Inflammatory macrophage treated with lipopolysaccharide for 1 hour (primary cell): ENCODE results near the gene C11orf98.
"Not testable (repeated sequence)": the region's sequence is repeated elsewhere in the genome, so short reads cannot be mapped to it uniquely, and the experiment has no call there.

Experiments
- DNase-seq, 2 donors: peaks; one replicate each; pipeline ENCODE4 v3.0.0-alpha.2; 2020 to 2022

C11orf98 gene

DNA sequence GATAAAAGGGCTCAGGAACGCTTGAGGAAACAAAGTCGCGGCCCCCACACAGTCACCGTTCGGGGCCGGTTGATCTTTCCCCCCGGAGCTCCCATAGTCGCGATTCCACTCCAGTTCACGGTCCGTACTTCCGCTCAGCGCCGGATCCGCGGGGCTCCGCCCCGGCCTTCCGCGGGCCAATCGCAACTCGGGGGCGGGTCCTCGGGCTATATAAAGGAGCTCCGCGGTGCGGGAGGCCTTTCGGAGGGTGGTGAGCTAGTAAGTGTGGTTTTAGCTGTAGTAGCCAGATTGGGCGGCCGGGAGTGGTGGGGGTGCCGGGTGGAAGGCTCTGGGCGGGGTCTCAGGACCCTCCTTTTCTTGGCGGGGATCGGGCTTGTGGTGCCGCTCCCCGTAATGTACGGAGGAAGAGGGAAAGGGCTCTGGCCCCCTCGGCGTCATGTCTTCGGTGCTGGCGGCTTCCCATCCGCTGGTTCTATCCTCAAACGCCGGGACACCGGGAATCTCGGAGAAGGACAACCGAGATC, at the start of gene C11orf98, which contains the start of gene CSKMT:
C11orf98 (minus strand) TSS at position 136 of the 524 bp plus-strand sequence; CDS start at position 95, 41 bp downstream.
CSKMT (plus strand) TSS at position 238 of the 524 bp plus-strand sequence. CDS start 568 bp downstream, outside the sequence.
- DNase-seq = peak; percentile 86 to 98

DNA sequence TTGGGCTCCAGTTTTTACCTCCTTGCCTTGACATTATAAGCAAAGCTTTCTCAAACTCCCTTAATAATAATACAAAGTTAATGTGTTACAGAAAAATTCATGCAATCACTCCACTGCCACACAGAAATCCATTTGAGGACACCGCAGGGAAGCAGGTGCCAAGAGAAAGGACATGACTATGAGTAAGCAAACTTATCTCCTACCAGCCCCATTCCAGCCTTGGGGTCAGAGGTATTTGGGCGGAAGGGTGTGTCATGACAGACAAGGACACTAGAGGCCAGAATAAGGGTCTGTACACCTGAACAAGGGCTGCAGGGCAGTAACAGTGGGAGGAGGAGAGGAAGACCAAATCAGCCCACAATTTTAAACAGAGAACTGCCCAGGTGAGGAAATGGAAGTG, 48.3 kb upstream of the C11orf98 start:
- DNase-seq = no peak

DNA sequence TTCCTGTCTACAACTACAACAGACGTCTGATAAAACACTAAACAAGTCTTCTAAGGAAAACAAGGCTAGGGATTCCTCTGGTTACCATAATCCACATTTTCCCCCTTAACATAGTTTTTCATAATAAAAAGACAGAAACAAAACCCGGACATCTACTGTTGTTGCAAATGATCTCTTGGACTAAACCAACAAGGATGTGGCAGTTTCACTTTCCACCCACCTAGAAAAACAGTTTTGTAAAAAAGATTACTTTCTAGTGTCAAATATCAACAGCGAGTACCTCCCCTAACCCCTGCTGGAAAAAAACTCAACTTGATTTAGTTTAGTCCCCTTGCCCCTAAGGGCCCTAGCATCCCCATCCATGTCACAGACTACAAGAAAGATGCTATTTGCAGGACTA, 47.9 kb upstream of the C11orf98 start:
- no peak for DNase-seq

DNA sequence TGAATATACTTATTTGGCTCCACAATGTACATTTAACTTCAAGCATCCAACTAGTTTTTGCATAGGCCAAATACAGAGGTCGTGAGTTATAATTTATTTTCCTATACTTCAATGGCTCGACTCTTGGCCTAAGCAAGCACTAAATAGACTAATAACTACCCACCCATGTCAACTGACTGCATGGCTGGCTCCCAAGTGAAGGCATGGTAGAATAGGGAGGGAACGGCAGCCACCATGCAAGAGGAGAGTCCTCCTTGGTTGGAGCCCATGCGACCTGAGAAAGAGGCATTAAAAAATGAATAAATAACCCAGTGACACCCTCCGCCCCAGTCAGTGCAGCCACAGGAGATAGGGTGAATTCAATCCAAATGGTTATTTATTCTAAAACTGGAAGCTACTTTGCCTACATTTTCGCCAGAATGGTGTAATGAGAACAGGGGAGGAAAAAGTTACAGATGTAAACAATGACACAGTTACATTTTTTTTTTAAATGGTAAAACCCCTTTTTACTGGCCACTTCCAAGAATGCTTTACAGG, 47.3 kb upstream of the C11orf98 start:
- DNase-seq = no peak

DNA sequence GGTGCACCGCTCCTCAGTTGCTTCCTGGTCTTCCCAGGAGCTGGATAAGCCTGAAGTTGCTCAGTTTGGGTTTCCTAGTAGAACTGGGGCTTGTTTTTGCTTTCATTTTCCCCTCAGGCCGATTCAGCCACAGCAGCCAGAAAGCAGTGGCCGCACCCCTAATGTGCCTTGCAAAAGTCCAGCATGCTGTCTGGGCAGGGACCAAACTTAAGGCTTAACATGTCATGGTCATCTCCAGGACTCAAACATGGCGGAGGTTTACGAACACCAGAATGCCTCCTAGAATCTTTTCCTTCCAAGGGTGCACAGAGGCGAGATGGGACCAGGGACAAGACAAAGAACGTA, 45.0 kb upstream of the C11orf98 start:
- DNase-seq = peak; percentile 49 to 51

DNA sequence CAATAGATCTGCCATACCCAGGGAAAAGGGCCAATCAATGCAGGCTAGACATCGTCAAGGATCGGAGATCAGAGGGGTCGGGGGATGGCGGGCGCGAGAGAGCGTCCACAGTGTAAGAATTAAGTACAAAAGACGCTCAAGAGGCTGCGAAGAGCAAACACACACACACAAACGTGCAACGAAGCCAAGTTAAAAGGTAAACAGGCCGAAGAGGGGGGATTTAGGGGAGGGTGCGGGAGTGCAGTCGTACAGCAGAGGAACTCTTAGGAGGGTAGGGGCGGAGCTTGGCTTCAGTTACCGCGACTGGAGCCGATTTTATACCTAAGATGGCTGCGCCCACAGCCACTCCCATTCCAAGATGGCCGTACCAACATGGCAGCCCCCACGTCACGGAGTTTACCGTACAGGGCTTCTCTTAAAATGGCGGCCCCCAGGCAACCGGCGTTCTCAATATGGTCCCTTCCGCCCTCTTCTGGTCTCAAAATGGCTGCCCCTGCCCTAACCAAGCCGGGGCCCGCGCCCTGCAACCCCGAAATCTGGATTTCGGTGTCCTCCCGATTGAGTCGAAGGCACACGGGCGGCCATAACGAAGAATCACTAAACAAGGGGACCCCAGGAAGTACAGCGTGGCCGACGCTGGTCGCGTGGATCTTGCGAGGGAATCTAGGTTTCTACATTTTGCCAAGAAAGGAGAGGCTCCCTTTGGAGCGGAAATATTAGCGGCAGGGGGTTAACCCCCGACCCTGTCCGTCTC, 44.4 kb upstream of the C11orf98 start:
- peak; percentile 97 to 99 for DNase-seq

DNA sequence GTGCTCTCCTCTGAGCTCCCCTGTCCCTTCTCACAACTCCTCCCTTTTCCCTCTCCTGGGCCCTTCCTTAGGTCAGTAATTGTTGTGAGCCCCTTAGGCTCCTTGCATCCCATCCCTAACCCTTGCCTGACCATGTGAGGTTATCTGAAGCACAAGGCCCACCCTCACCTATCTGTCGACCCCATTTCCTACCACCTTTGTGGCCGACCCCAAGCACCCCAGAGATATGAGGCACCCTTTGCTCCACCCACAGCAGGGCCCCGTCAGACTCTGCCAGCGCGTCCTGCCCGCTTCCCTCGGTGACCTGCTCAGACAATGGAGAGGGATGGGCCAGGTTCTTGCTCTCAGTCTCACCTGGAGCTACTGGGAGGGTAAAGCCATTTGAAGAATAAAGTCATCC, 43.8 kb upstream of the C11orf98 start:
- DNase-seq = no peak

DNA sequence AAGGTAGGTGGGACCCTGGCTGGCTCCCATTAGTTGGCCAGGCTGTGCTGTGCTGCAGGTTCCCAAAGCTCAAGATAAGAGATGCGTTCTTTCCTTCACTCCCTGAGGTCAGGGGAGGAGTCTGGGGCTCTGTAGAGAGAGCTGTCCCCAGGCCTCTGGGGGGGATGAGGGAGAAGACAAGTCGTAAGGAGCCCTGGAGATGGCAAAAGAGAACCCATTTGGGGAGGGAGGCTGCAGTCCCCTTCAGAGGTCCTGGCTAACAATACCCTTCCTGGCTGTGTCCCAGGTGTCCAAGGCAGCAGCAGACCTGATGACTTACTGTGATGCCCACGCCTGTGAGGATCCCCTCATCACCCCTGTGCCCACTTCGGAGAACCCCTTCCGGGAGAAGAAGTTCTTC, 43.4 kb upstream of the C11orf98 start:
- no peak for DNase-seq

DNA sequence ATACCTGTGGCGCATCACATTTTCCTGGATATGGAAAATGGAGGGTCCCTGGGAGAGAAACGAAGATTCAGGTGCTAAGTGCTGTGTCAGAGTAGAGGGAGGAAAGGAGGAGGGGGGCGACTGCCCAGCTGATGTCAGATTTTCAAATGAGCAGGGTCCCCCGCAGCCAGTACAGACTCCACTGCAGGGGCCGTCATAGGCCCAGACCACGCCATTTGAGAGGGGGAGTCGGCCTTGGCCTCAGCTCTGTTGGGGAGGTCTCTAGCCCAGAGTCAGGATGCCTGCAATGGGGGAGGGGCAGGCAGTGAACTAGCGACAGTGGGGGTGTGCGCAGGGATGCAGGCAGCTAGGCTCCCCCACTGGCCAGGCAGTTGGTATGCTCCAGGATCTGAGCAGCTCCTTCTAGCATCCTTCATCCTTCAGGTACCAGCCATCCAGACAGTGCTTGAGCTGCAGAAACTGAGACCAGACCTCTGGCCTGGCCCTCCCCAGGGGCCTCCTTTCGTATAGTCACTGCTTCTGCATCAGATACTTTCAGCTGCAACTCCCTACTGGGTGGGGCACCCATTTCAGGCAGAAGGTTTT, 42.4 kb upstream of the C11orf98 start, which contains the start of the genes BSCL2 and GNG3:
BSCL2 (minus strand) TSS at position 148 of the 585 bp plus-strand sequence. CDS start 229 bp downstream, outside the sequence.
GNG3 (plus strand) TSS at position 400 of the 585 bp plus-strand sequence. CDS start 620 bp downstream, outside the sequence.
- DNase-seq = no peak

DNA sequence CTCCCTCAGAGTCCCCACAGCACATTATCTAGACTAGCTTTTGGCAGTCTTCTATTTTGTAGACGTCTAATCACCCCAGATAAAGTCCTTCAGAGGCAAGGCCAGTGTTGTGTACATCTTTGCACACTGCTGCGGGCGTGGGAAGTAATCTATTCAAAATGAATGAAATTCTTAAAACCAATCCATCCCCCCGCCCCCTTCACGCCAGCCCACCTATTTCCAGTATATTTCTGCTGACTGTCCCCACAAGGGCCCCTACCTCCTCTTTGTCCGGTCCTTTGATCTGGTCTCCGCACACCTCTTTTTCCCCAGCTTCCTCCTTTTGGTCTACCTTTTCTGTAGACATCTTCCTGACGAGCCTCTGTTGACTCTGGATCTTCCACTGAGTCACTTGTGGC, 41.8 kb upstream of the C11orf98 start:
- no peak for DNase-seq

DNA sequence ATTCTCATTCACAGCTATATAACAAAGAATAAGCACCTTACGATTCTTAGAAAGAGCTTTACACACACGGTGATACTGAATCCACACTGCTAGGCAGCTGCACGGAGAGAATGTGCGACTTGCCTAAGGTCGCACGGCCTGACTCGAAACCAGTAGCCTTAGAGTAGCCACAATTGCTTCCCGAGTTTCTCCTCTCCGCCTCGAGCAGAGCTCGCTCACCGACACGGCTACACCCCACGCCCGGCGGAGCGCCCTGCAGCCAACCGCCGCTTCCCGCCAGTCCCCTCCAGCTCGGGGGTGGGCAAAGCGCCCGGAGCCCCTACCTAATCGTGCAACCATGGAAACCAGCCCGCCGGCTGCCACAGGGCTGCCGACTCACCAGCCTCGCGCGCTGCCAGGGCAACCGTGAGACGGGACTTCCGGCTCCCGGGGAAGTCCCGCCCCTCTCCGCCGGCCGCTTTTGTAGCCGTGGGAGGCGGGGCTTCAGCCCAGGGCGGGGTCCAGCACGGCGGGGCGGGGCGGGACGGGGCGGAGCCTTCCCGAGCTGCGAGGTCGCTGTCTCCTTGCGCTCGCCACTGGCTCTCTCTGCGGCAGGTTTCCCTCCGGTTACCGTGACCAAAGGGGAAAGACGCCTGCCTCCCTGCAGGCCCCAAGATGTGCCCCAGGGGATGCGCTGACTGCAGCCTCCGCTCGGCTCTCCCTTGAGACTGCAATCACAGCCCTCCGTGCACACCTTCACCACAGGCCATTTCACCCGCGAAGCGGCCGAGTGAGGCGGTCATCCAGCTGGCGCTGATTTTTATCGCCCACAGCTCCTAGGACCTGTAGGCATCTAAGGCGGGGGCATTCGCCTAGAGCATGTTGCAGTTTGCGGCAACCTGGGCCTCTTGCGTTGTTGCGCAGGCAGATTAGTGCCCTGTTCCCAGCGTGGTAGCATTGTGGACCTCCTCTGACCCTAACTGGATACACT, 41.2 kb upstream of the C11orf98 start:
- peak; percentile 88 to 97 for DNase-seq

DNA sequence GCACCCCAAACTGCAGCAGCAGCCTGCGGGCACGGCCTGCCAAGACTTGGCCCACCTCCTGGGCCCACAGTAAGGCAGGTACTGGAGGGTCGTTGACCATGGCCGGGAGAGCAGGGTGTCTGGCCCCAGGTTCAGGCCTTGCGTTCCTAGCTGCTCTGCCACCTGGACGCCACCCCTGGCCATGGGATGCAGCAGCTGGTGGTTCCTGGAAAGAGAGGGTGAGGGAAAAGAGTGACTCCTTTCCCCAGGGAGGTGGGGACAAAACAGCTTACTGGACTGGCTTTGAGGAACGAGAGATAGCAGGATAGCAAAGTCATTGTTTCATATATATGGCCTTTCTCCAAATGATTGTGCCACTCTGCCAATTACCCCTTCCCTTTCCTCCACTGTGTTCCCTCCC, 40.4 kb upstream of the C11orf98 start:
- no peak for DNase-seq

DNA sequence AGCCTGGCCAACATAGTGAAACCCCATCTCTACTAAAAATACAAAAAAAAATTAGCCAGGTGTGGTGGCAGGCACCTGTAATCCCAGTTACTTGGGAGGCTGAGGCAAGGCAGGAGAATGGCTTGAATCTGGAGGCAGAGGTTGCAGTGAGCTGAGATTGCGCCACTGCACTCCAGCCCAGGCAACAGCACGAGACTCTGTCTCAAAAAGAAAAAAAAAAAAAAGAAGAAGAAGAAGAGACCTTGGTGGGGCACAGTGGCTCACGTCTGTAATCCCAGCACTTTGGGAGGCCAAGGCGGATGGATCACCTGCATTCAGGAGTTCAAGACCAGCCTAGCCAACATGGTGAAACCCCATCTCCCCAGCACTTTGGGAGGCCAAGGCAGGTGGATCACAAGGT, 38.9 kb upstream of the C11orf98 start:
- not testable (repeated sequence) for DNase-seq

DNA sequence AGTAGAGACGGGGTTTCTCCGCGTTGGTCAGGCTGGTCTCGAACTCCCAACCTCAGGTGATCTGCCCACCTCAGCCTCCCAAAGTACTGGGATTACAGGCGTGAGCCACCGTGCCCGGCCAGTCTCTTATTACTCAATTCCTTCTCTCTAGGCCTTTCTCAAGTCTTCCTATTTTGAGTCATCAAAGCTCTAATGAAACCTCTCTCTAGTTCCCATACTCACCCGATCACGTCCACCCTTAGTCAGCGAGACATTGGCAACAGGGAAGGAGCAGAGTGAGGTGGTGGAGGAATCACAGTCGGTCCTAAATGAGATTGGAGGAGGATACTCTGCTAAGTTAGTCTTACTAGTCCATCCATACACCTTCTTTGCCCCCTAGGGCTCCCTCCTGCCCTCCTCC, 37.2 kb upstream of the C11orf98 start:
- peak; percentile 87 to 91 for DNase-seq

DNA sequence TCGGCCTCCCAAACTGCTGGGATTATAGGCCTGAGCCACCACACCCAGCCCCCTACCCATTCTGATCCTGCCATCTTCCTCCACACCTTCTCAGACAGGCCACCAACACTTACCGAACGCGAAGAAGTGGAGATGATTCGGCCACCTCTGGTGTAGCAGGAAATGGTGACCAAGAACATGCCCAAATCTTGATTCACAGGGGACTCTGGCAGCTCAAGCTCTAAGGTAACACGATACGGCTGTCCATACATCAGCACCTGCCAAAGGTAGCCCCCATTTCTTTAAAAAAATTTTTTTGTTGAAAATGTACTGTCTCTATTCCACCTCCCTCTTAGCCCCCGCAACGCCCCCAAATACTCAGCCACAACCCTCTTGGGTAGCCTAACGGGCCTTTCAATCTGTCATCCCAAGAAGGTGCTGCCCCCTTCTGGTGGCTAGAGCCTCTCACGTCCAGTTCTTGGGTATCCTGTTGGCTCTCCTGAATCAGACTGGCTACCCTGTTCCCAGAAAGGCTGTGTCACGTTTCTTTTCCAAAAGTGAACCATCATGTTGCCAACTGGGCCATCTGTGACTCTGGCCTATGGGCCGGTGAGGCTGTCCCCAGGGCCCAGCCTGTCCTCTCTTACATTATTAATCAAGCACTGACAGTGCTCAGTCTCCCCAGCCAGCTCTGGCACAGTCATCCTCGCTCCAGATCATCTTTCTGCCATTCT, 29.6 kb upstream of the C11orf98 start:
- peak; percentile 68 to 87 for DNase-seq

DNA sequence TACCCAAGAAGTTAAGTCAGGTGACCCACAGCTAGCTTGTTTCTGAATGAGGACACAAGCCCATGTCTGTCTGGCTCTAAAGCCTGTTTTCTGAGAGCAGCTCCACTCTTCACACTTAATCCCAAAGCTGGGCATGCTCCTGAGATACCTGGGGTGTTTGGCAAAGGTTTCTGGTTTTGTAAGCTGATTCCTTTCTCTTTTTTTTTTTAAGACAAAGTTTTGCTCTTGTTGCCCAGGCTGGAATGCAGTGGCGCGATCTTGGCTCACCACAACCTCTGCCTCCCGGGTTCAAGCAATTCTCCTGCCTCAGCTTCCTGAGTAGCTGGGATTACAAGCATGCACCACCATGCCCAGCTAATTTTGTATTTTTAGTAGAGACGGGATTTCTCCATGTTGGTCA, 28.6 kb upstream of the C11orf98 start:
- DNase-seq = not testable (repeated sequence)

DNA sequence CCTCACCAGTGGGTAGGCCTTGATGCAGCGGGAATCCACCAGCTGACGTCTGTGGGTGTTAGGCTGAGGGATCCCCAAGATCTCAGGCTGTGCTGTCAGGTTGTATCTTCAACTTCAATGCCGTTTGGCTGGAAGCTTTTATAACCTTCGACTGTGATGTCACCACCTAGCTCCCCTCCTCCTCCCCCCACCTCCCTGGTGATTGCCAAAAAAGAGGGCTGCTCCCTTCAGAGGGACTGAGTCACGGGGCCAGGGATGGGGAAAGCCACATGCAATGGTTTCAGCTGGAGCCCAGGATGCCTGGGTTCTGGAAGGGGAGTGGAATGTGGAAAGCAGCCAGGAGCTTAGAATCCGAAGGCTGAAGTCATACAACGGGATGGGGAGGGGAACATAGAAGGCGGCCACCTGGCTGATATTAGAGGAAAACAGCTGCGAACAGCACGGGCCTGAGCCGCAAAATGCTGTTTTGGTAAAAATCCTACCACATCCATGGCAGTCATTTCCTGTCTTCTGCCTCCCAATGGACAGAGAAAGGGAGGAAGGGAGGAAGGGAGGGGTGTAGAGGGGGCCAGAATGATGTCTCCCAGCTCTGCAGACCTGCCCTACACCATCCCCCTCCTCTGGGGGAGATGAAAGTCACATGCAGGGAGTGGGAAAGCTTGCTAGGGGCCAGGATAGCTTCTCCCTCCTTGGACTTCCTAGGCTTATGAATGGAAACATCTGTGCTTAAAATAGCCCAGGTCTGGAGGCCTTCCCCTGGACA, 24.6 kb upstream of the C11orf98 start, which contains the start of gene LRRN4CL:
LRRN4CL (minus strand) TSS at position 110 of the 763 bp plus-strand sequence. CDS start 1,022 bp downstream, outside the sequence.
- DNase-seq = no peak

DNA sequence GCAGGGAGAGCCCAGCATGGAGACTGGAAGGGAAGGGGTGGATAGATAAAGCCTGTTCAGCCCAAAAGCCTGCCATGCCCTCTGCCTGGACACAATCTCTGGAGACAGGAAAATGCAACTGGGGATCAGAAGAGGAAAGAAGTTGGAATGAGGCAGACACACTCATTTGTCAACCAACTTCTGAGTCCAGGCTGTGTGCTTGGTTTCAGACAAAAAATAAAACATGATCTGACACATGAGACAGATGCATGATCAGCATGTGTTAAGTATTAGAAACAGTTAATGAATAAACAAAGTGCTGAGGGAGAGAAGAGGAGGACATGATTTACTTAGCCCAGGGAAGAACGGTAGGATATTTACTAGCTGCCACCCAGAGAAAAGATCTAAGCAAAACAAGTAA, 23.5 kb upstream of the C11orf98 start:
- DNase-seq = no peak

DNA sequence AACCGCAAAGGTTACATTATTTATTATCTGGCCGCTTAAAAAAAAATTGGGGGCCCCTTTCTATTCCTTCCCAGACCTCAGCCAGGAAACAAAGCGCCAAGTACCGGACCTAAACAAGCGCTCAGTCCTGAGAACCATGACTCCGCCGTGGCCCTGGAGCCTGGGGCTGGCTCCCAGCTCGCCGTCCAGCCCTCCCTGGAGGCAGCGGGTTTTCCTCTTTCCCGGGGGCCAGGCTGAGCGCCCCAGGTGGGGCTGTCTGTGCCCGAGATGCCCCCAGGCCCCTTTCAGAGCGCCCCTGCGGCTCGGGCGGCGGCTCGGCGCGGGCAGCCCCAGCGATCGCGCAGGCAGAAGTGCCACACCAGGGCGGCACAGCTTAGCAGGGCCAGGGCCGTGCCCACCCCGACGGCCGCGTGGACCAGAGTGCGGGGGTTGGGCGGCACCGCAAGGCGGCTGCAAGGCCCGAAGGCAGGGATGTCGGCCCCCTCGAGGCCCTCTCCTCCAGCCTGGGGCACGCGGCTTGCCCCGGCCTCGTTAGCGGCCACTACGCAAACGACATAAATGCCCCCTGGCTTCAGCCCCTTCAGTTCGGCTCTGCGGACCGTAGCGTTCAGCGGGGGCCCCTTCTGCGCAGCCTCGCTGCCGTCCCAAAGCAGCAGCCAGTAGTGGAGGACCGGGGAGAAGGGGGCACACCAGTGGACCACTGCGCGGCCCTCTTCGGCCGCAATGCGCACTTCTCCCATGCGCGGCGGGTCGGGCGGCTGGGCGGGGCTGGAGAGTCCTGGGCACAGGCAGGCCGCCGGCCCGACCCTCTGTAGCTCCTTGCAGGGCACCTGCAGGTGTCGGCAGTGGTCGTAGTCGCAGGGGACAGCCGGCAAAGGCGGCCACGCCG, 22.7 kb upstream of the C11orf98 start:
- no peak for DNase-seq

DNA sequence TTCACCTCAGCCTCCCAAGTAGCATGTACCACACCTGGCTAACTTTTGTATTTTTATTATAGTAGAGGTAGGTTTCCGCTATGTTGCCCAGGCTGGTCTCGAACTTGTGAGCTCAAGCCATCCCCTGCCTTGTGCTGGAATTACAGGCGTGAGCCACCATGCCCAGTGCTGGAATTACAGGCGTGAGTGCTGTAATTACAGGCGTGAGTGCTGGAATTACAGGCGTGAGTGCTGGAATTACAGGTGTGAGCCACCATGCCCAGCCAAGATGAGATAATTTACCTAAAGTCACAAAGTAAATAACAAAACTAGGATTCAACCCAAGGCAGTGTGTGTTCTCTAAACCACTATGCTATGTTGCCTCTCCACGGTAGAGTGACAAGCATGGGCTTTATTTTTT, 17.5 kb upstream of the C11orf98 start:
- DNase-seq = no peak
